ENCODE measurements around the gene DAPK2. TPM values are rescaled to one million over a fixed set of nuclear protein-coding genes. Genes with fewer than 3 reads are reported as not detected.

DAPK2 gene
- 1.2 to 1.6 TPM (median 1.3 TPM) in 3 replicates for total RNA-seq
- long read RNA-seq, partial matches to known transcripts = 0 of 5 reads
- long read RNA-seq, other reads (novel, unspliced or antisense) = 4 of 5 reads

GRCh38 chr15:64046421-64047153 is at the start of gene DAPK2:
Gene DAPK2, minus strand, starts transcription at chr15:64046485. Its CDS starts 6,224 bp downstream, at chr15:64040261.
- Mint-ChIP-seq H3K4me3 (ENCODE audit: unreplicated experiment) (peak within 1 kb of the TSS; percentile 62), H3K27me3 (ENCODE audit: low read depth) (peaks cover 2% of the 10 kb centered on the region), H3K9me3 (ENCODE audit: low read depth) (no peaks in the 10 kb centered on the region), H3K36me3 (ENCODE audit: low read depth) (no peaks in the 10 kb centered on the region), H3K4me1 (ENCODE audit: low read depth) (peaks cover 17% of the 10 kb centered on the region), H3K27ac (ENCODE audit: unreplicated experiment) (no peak within 1 kb of the TSS)
- TF ChIP-seq CTCF (IDR thresholded peaks at IDR 0.05) = peak; percentile 91
- DNase-seq (ENCODE audit: low spot score) = no peak

DNA sequence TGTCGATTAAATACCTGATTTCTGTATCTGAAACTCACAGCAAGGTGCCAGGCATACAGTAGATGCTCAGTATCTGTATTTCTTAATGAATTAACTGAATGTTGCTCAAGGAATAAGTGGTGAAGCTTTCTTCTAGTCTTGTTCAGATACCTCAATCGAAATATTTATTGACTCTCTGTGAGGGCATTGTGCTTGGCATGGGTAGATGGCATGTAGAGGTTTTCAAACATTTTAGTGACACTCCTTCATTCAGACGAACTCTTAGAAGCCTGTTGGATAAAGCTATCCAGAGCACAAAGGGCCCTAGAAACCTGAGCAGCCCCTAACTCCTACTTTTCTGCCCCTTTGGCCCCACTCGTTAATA is 49.1 kb upstream of the DAPK2 start:
- Mint-ChIP-seq H3K4me1 (ENCODE audit: low read depth) (peaks cover 57% of the 10 kb centered on the region), H3K36me3 (ENCODE audit: low read depth) (no peaks in the 10 kb centered on the region), H3K9me3 (ENCODE audit: low read depth) (no peaks in the 10 kb centered on the region), H3K27ac (ENCODE audit: unreplicated experiment) (peak overlapping the region; percentile 98), H3K27me3 (ENCODE audit: low read depth) (no peaks in the 10 kb centered on the region), H3K4me3 (ENCODE audit: unreplicated experiment) (peak overlapping the region; percentile 93)
- no peak for DNase-seq (ENCODE audit: low spot score)
- no peak for TF ChIP-seq CTCF (IDR thresholded peaks at IDR 0.05)

GRCh38 chr15:64093627-64094417 is 47.5 kb upstream of the DAPK2 start, which contains the start of gene CIAO2A:
Gene CIAO2A, minus strand, starts transcription at chr15:64093838. Its CDS starts 70 bp downstream, at chr15:64093768.
- Mint-ChIP-seq H3K27me3 (ENCODE audit: low read depth) (no peaks in the 10 kb centered on the region), H3K4me1 (ENCODE audit: low read depth) (peaks cover 63% of the 10 kb centered on the region), H3K4me3 (ENCODE audit: unreplicated experiment) (peak within 1 kb of the TSS; percentile 97), H3K36me3 (ENCODE audit: low read depth) (peaks cover 3% of the 10 kb centered on the region), H3K27ac (ENCODE audit: unreplicated experiment) (peak within 1 kb of the TSS; percentile 96), H3K9me3 (ENCODE audit: low read depth) (no peaks in the 10 kb centered on the region)
- TF ChIP-seq CTCF (IDR thresholded peaks at IDR 0.05) = no peak
- no peak for DNase-seq (ENCODE audit: low spot score)

DNA sequence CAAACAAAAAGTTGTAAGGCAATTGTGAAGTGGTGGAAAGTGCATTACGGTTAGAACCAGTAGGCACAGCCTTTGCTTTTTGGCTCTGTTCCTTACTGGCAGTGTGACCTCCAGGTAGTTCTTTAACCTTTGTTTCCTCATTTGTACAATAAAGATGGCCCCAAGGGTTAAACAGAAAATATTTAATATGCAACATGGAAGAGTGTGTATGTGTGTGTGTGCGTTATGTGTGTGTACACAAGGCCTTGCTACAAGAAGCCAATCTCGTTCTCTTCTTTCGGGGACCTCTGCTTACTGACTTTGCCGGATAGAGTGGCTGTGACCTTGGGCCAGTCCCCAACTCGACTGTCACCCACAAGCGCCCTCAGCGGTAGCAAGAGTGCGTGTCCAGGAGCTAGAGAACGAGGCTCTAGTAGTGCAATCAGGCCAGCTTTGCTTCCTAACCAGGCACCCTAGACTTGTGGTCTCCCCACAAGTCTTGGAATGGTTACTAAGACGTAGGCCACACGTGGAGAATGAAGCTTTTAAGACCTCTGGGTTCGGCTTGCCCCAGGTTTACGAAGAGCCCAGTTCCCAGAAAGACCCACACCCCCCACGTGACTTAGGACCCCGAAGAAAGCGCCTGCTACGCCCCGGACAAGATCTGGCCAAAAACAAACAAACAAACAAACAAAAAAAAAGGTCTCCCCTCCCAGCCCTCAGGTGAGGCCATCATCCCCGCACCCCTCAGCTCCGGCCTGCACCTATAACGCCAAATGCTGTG is 46.8 kb upstream of the DAPK2 start:
- TF ChIP-seq CTCF (IDR thresholded peaks at IDR 0.05) = no peak
- Mint-ChIP-seq H3K4me1 (ENCODE audit: low read depth) (peaks cover 61% of the 10 kb centered on the region), H3K36me3 (ENCODE audit: low read depth) (peaks cover 4% of the 10 kb centered on the region), H3K27me3 (ENCODE audit: low read depth) (no peaks in the 10 kb centered on the region), H3K9me3 (ENCODE audit: low read depth) (no peaks in the 10 kb centered on the region), H3K4me3 (ENCODE audit: unreplicated experiment) (peak overlapping the region; percentile 97), H3K27ac (ENCODE audit: unreplicated experiment) (peak overlapping the region; percentile 96)
- DNase-seq (ENCODE audit: low spot score) = no peak

Measured in chondrocyte (in vitro differentiated cells).